ENCODE results near the gene IL17RE. TPM values are rescaled to one million over a fixed set of nuclear protein-coding genes. Genes with fewer than 3 reads are reported as not detected.

Gene IL17RE
- total and polyA plus RNA-seq, 9 of the 15 experiments (the other 6 are each of a cell fraction or from before 2014, with no cell fraction given): 0.32 to 1.9 (median 0.51) TPM; not detected in 4

- TF ChIP-seq, protein P1, sequence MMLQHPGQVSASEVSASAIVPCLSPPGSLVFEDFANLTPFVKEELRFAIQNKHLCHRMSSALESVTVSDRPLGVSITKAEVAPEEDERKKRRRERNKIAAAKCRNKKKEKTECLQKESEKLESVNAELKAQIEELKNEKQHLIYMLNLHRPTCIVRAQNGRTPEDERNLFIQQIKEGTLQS (IDR thresholded peaks at IDR 0.05): no peak
- TF ChIP-seq, protein P1 (CRISPR knock-in tag; conservative IDR thresholded peaks at IDR 0.05): no peak
- TF ChIP-seq, protein P2, sequence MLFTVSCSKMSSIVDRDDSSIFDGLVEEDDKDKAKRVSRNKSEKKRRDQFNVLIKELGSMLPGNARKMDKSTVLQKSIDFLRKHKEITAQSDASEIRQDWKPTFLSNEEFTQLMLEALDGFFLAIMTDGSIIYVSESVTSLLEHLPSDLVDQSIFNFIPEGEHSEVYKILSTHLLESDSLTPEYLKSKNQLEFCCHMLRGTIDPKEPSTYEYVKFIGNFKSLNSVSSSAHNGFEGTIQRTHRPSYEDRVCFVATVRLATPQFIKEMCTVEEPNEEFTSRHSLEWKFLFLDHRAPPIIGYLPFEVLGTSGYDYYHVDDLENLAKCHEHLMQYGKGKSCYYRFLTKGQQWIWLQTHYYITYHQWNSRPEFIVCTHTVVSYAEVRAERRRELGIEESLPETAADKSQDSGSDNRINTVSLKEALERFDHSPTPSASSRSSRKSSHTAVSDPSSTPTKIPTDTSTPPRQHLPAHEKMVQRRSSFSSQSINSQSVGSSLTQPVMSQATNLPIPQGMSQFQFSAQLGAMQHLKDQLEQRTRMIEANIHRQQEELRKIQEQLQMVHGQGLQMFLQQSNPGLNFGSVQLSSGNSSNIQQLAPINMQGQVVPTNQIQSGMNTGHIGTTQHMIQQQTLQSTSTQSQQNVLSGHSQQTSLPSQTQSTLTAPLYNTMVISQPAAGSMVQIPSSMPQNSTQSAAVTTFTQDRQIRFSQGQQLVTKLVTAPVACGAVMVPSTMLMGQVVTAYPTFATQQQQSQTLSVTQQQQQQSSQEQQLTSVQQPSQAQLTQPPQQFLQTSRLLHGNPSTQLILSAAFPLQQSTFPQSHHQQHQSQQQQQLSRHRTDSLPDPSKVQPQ (CRISPR knock-in tag; IDR thresholded peaks at IDR 0.05; ENCODE audit: borderline replicate concordance): no peak
- TF ChIP-seq, protein P3, sequence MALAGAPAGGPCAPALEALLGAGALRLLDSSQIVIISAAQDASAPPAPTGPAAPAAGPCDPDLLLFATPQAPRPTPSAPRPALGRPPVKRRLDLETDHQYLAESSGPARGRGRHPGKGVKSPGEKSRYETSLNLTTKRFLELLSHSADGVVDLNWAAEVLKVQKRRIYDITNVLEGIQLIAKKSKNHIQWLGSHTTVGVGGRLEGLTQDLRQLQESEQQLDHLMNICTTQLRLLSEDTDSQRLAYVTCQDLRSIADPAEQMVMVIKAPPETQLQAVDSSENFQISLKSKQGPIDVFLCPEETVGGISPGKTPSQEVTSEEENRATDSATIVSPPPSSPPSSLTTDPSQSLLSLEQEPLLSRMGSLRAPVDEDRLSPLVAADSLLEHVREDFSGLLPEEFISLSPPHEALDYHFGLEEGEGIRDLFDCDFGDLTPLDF (CRISPR knock-in tag; IDR thresholded peaks at IDR 0.05): no peak
- TF ChIP-seq POLR2A (conservative IDR thresholded peaks at IDR 0.05): no peak
- TF ChIP-seq MEF2A (IDR thresholded peaks at IDR 0.05; ENCODE audit: control insufficient read depth, low read depth, low read length): no peak
- no peak for TF ChIP-seq NFIX (CRISPR knock-in tag; IDR thresholded peaks at IDR 0.05; ENCODE audit: low read depth)
- no peak for TF ChIP-seq PHB (CRISPR knock-in tag; IDR thresholded peaks at IDR 0.05)
- TF ChIP-seq PHTF2 (CRISPR knock-in tag; IDR thresholded peaks at IDR 0.05): no peak
- peak; percentile 41; the same call in 1 of the 2 replicates for TF ChIP-seq TSC22D4 (tag; IDR thresholded peaks at IDR 0.05)
- no peak for TF ChIP-seq ETV6 (IDR thresholded peaks at IDR 0.05; ENCODE audit: borderline replicate concordance in 1 of 2, low read depth in 2 of 2, low read length in 1 of 2)
- TF ChIP-seq ETV6 (CRISPR knock-in tag; IDR thresholded peaks at IDR 0.05; ENCODE audit: borderline replicate concordance): no peak
- no peak for TF ChIP-seq ZKSCAN8 (CRISPR knock-in tag; IDR thresholded peaks at IDR 0.05)
- TF ChIP-seq ZNF324 (CRISPR knock-in tag; IDR thresholded peaks at IDR 0.05): no peak
- TF ChIP-seq SMARCA4 (IDR thresholded peaks at IDR 0.05): peak; percentile 66
- 0 out of 2 replicates have a peak, but pooled peaks have one; percentile 17 for TF ChIP-seq ZEB2 (IDR thresholded peaks at IDR 0.05)
- TF ChIP-seq IRF2 (CRISPR knock-in tag; IDR thresholded peaks at IDR 0.05): no peak
- TF ChIP-seq DEAF1 (CRISPR knock-in tag; IDR thresholded peaks at IDR 0.05): no peak
- no peak for TF ChIP-seq ETV5 (CRISPR knock-in tag; IDR thresholded peaks at IDR 0.05; ENCODE audit: low read depth)
- TF ChIP-seq ZKSCAN1 (IDR thresholded peaks at IDR 0.05; ENCODE audit: low read depth, low read length): no peak
- no peak for TF ChIP-seq ZBTB33 (CRISPR knock-in tag; IDR thresholded peaks at IDR 0.05)
- TF ChIP-seq ETS2 (tag; IDR thresholded peaks at IDR 0.05; ENCODE audit: borderline replicate concordance, poor library complexity, severe bottlenecking): no peak
Observed at GRCh38 chr3:9899289-9899791, 3.3 kb upstream of the IL17RE start (continued).

All from K562 (cell line).